T-helper 22 cell (primary cell): Measurements from ENCODE around the gene GRB14.

Source experiments
- DNase-seq: peaks from one replicate; pipeline ENCODE4 v3.0.0-alpha.2; 2020; ENCODE audit warnings: low read depth

The GRB14 gene

DNA sequence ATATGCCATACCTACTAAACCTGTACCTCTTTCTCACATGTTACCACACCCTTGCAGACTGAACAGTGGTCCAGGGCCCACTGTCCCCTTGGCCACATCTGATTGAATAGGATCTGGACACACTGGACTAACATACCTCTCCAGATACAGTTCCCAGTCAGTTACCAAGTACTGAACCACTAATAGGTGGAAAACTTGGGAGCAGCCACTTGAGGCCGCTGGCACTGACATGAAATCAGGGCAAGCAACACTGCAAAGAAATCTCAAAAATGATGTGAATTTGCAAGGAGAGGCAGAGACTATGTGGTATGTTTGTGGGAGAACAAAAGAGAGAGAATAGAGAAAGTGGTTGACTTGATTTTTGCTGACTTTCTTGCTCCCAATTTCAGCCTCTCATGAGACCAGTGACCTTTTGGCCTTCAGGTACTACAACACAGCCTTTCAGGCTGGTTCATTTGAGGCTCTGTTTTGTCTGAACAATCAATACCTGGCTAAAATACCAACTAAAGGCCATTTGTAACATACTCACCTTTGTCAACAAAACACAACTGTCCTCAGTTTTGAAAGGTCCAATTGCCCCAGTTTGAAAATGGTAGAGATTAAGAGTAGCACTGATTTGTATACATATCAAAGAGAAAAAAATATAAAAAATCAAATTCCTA lies 7.8 kb downstream of the GRB14 start:
- DNase-seq, result no peak

DNA sequence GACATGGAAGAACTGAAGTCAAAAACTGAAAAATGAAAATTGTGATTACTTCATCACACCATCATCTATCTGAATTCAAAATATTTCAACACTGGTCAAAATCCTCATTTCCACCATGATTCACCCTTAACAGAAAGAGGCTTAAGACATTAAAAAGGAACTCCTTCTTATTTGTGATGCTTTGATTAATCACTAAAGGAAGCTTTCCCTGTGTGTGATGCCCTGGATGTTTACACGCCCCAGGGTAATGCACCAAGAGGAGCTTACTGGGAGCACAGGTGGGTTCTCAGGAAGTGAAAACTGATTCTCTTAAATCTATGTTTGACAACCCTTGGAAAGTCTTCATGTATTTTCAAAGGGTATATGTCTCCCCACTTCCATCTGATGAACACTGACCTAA lies 11.5 kb downstream of the GRB14 start:
- no peak for DNase-seq

GRCh38 chr2:164606557-164606956 lies 14.7 kb downstream of the GRB14 start:
- DNase-seq, result no peak

DNA sequence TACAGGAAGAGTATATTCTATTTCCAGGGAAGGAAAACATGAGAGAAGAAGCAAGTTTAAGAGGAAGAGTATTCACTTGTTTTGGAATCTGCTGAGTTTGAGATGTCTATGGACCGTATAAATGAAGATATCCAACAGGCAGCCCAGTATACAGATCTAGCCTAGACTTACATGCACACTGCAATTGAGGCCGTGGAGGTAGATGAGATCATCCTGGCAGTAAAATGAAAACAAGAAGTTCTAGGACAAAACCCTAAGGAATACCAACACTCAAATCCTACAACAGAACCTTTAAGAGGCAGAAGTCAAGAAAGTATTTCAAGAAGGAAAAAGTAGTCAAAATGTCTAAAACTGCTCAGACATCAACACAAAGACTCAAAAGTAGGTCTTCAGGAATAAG lies 16.0 kb downstream of the GRB14 start:
- DNase-seq, result no peak

GRCh38 chr2:164600763-164601162 lies 20.5 kb downstream of the GRB14 start:
- no peak for DNase-seq

- DNase-seq, result no peak
Observed at GRCh38 chr2:164599954-164600589, 21.2 kb downstream of the GRB14 start.

- DNase-seq, result no peak
Observed at GRCh38 chr2:164597983-164598382, 23.3 kb downstream of the GRB14 start.

DNA sequence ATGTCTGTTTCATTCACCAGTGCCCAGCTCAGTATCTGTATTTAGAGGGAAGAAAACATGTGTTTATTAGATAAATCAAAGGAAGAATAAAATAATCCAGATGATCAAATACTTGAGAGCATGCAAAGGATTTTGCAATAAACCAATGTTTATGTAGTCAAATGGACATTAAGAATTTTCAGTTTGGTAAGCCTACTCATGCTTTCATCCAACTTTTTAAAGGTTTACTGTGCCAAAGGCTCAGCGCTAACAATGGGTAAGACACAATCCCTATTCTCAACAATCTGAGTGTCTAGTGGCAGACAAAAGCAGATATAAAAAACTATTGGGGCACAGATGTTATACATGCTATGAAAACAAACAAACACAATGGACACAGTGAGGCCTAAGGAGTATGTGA lies 26.3 kb downstream of the GRB14 start:
- no peak for DNase-seq

DNA sequence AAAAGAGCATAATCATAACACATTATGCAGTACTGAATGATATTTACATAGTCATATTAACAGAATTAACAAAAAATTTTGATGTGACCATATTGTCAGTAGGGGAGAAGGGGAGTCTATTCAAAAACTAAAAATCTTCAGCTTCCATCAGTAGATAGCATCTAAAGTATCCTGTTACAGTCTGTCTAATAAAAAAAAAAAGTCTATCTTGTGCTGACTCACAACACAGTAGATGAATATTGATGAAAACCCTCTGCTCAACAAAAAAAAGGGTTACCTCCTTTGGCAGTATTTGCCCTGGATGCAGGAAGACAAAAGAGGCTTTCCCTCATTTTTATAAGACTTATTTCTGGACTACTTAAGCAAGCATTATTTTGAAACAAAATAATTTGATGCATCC lies 27.3 kb downstream of the GRB14 start:
- DNase-seq, result no peak

DNA sequence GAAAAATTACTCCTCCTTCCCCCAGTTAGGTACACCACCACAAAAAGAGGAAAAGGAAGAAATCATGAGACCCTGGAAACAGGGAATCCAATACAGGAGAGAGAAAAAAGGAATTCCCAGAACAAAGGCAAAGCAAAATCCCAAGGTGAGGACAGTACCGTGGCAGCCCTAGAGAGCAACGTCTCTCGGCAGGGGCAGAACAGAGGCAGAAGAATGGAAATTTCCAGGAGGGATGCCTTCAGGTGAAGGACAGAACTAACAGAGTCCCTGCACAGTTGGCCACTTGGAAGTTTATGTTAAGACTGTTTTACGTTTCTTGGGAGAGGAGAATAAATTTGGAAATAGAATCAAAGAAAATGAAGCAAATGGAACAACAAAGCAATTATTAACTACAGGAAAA lies 27.7 kb downstream of the GRB14 start:
- no peak for DNase-seq

DNA sequence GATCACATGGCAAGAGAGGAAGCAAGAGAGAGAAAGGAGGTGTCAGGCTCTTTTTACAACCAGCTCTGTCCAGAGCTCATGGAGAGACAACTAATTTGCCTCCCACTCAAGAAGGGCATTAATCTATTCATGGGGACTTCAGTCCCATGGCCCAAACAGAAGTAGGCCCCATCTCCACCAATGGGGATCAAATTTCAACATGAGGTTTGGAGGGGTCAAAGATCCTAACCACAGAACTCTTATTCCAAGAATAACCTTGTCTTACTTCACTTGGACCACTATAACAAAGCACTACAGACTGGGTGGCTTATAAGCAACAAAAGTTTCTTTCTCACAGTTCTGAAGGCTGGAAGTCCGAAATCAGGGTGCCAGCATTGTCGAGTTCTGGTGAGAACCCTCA lies 31.8 kb downstream of the GRB14 start:
- no peak for DNase-seq

GRCh38 chr2:164581050-164581449 lies 40.2 kb downstream of the GRB14 start:
- DNase-seq, result no peak

DNA sequence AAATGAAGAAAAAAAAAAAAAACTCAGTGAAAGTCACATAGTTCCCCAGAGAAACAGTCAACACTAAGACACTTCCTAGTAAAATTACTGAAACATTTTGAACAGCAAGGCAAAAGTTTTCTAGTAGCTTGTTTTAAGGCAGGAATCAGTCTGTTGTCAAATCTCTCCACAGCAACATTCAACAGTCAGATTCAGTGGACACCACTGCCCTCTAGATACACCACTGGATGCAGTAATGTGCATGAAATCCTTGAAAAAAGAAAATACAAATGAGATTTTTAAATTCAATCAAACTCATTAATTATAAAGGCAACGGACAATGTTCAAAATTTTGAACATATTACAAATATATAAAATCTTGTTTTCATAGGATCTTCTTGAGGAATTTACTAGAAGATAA lies 46.4 kb downstream of the GRB14 start:
- no peak for DNase-seq

DNA sequence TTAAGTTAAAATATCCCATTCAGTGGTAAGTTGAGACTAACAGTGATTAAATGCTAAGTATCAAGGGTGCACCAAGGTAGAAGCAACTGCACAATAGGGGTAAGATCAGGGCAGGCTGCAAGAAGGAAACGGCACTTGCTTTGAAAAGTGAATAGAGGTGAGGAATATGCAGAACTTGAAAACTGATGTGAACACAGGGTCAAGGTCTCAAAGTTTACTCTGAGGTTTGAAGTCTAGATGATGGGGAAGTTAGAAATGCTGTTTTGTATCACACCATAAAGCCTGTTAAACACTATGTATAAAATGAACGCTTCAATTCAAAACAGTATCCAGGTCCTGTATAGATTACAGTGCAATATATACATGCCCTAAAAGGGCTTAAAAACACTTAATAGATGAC lies 50.8 kb downstream of the GRB14 start:
- no peak for DNase-seq

GRCh38 chr2:164569378-164569777 lies 51.9 kb downstream of the GRB14 start:
- DNase-seq, result no peak

- DNase-seq, result no peak
Observed at GRCh38 chr2:164568317-164568716, 53.0 kb downstream of the GRB14 start.

DNA sequence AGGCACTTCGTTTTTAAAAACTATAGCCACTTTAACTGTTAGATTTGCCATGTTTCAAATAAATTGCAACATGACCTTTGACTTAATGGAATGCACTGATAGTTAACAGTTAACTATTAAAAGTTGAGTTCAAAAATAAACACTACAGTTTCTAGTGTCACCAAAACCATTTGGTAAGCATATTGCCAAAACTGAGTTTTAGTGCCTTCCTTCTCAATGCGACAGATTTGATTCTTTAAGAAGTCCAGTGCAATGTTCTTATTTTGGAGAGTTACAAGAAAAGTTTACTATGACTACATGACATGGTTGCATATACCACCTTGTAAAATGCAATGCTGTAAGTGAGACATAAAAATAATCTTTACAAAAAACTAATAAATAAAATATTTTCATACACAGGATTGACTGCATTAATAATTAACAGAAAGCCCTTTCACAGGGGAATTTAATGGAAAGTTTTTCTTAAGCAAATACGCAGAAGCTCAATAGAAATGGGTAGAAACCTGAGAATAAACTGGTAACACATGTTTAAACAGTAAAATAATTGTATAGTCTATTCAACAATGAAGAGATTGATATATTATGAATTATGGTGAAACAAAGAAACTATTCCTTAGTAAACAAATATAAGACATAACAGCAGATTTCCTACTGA lies 53.8 kb downstream of the GRB14 start:
- DNase-seq, result no peak

DNA sequence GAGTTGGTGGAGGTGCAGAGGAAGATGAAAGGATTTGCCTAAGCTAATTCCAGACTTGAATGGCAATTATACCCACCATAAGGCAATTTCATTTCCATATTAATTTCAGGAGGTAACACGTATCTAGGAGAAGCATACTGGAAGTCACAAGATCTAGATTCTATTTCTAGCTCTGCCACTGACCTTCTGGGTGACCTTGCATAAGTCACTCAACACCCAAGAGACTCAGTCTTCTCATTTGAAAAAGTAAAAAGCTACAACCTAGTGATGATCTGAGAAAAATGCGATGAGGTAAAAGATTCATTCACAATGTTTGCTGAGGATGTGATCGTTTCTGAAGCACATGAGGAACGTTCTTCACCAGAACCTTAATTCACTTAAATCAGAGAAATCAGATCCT lies 55.9 kb downstream of the GRB14 start:
- DNase-seq, result no peak

DNA sequence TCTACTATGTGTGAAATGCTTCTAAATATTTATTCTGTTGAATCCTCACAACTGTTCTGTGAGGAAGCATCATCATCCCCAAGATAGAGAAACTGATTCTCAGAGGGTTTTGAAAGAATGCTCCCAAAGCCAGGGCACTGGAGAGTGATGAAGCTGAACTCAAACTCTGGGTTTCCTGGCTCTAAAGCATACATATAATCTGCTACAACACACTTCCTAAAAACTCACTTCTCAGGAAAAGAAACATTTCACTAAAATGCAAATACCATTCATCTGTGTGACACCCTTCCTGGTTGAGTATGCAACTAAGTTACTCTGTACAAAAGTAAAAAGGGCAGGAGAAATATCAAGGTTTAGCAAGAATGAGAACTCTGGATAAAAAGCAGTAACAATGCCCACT lies 58.6 kb downstream of the GRB14 start:
- no peak for DNase-seq

GRCh38 chr2:164561991-164562390 lies 59.3 kb downstream of the GRB14 start:
- no peak for DNase-seq

- DNase-seq, result no peak
Observed at GRCh38 chr2:164561416-164561815, 59.9 kb downstream of the GRB14 start.

- DNase-seq, result no peak
Observed at GRCh38 chr2:164560902-164561301, 60.4 kb downstream of the GRB14 start.

DNA sequence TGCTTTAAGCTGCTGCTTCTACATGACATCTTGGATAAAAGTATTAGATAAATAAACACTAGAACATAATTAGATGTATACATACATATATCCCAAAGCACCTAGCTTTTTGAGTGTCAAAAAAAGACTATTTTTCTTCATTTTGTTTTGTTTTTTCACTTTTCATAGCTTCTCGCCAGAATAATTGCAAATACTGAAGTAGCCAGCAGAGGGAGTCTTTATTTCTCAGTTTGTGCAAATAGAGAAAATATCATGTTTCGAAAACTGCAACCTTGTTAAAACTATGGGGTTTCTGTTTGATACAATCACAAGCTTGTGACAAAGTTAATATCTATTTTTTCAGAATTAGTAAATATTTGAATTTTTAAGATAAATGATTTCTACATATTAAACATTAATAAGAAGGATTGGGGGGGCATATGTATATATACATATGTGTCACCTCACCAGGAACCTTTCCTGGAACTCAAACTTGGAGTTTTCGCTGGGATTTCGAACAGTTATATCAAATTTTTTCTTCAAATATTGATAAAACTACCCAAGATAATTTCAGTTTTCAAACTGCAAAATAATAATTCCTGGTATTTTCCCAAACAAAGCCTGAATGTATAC lies 61.0 kb downstream of the GRB14 start:
- no peak for DNase-seq
